ENCODE data around the gene UMAD1.

UMAD1 gene

GRCh38 chr7:7736671-7737070 lies 96.1 kb downstream of the UMAD1 start:
- DNase-seq = no peak

- no peak for DNase-seq
Observed at GRCh38 chr7:7737674-7738073, 97.1 kb downstream of the UMAD1 start.

- no peak for DNase-seq
Observed at GRCh38 chr7:7738177-7738576, 97.6 kb downstream of the UMAD1 start.

GRCh38 chr7:7738622-7739021 lies 98.1 kb downstream of the UMAD1 start:
- no peak for DNase-seq

- no peak for DNase-seq
Observed at GRCh38 chr7:7739204-7740036, 98.9 kb downstream of the UMAD1 start.

- no peak for DNase-seq
Observed at GRCh38 chr7:7740037-7740355, 99.4 kb downstream of the UMAD1 start.

- DNase-seq = no peak
Observed at GRCh38 chr7:7742223-7742622, 101.7 kb downstream of the UMAD1 start.

GRCh38 chr7:7745258-7745657 lies 104.7 kb downstream of the UMAD1 start:
- DNase-seq = no peak

- no peak for DNase-seq
Observed at GRCh38 chr7:7745966-7746365, 105.4 kb downstream of the UMAD1 start.

- DNase-seq = peak; percentile 18
Observed at GRCh38 chr7:7746458-7746857, 105.9 kb downstream of the UMAD1 start.

- DNase-seq = no peak
Observed at GRCh38 chr7:7750571-7751242, 110.2 kb downstream of the UMAD1 start.

GRCh38 chr7:7751243-7752092 lies 110.9 kb downstream of the UMAD1 start:
- no peak for DNase-seq

GRCh38 chr7:7756577-7756976 lies 116.0 kb downstream of the UMAD1 start:
- no peak for DNase-seq

- DNase-seq = no peak
Observed at GRCh38 chr7:7757576-7757975, 117.0 kb downstream of the UMAD1 start.

- peak; percentile 40 for DNase-seq
Observed at GRCh38 chr7:7761340-7761973, 120.9 kb downstream of the UMAD1 start.

GRCh38 chr7:7761974-7762779 lies 121.6 kb downstream of the UMAD1 start:
- DNase-seq = no peak

- DNase-seq = no peak
Observed at GRCh38 chr7:7764520-7765396, 124.2 kb downstream of the UMAD1 start.

- DNase-seq = no peak
Observed at GRCh38 chr7:7765422-7765821, 124.9 kb downstream of the UMAD1 start.

- no peak for DNase-seq
Observed at GRCh38 chr7:7766671-7767070, 126.1 kb downstream of the UMAD1 start.

- no peak for DNase-seq
Observed at GRCh38 chr7:7768977-7769709, 128.6 kb downstream of the UMAD1 start.

Data from NCI-H2081 treated with DMSO at 0.1 percent for 48 hours (cell line).